HFF-Myc (cell line): ENCODE results near the gene LILRB5.
A peak's percentile ranks its signal among the peaks of the same experiment; 100 is the strongest.
"Not testable (repeated sequence)": the region's sequence is repeated elsewhere in the genome, so short reads cannot be mapped to it uniquely, and the experiment has no call there.

Experiments used
- DNase-seq: peaks from one replicate; pipeline ENCODE4 v3.0.0-alpha.2; 2011; ENCODE audit warnings: low read depth; ENCODE audit errors: extremely low read depth
- H3K4me3 ChIP-seq: replicated peaks from 2 replicates; pipeline ENCODE4 v1.5.1; 2011; ENCODE audit warnings: low read depth, mild to moderate bottlenecking, control low read depth, low read length
- CTCF ChIP-seq: IDR thresholded peaks from 2 replicates; pipeline ENCODE4 v1.5.1; 2012; ENCODE audit warnings: mild to moderate bottlenecking, low read depth, low read length, control low read depth; ENCODE audit errors: missing control alignments

LILRB5 gene

GRCh38 chr19:54216869-54217268, 40.2 kb downstream of the LILRB5 start:
- TF ChIP-seq CTCF, result no peak
- H3K4me3 ChIP-seq, result no peak overlapping the region
- no peak for DNase-seq

GRCh38 chr19:54214734-54215133, 42.3 kb downstream of the LILRB5 start:
- not testable (repeated sequence) for H3K4me3 ChIP-seq, DNase-seq

- DNase-seq, H3K4me3 ChIP-seq: not testable (repeated sequence)
Observed at GRCh38 chr19:54214217-54214616, 42.9 kb downstream of the LILRB5 start.

- TF ChIP-seq CTCF, result no peak
- DNase-seq, result no peak
- no peak overlapping the region for H3K4me3 ChIP-seq
Observed at GRCh38 chr19:54211235-54211634, 45.8 kb downstream of the LILRB5 start.

- H3K4me3 ChIP-seq, result no peak overlapping the region
- peak; percentile 95 for DNase-seq
- TF ChIP-seq CTCF, result no peak
Observed at GRCh38 chr19:54209811-54210494, 47.1 kb downstream of the LILRB5 start.

- H3K4me3 ChIP-seq, result no peak overlapping the region
- TF ChIP-seq CTCF, result no peak
- no peak for DNase-seq
Observed at GRCh38 chr19:54209058-54209810, 47.8 kb downstream of the LILRB5 start.

- no peak for DNase-seq
- no peak overlapping the region for H3K4me3 ChIP-seq
- no peak for TF ChIP-seq CTCF
Observed at GRCh38 chr19:54208784-54209057, 48.4 kb downstream of the LILRB5 start.
